ENCODE results near the gene RRP9.

The RRP9 gene

DNA sequence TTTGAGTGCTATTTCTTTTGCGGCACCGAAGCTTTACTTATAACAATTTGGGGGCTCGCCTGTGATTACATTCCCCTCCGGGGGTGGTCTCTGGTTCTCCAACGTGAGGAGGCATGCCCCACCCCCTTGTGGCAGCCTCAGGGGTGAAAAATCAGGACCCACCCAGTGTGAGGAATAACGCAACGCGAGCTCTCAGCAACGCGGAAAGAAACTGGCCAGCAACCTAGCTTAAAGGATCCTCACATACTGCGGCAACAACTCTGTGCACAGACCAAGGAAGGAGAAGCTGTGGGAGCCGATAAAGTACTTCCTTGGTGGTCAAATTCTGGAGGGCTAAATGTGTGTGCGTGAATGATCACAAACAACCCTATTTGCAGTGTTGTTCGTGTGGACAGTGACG, 44.3 kb downstream of the RRP9 start:
- DNase-seq (ENCODE audit: low read depth, low spot score), result no peak
- in situ Hi-C loops (cut with HindIII; ENCODE audit: low sequenced_read_pairs), result no loop called here
- TF ChIP-seq, protein P1, sequence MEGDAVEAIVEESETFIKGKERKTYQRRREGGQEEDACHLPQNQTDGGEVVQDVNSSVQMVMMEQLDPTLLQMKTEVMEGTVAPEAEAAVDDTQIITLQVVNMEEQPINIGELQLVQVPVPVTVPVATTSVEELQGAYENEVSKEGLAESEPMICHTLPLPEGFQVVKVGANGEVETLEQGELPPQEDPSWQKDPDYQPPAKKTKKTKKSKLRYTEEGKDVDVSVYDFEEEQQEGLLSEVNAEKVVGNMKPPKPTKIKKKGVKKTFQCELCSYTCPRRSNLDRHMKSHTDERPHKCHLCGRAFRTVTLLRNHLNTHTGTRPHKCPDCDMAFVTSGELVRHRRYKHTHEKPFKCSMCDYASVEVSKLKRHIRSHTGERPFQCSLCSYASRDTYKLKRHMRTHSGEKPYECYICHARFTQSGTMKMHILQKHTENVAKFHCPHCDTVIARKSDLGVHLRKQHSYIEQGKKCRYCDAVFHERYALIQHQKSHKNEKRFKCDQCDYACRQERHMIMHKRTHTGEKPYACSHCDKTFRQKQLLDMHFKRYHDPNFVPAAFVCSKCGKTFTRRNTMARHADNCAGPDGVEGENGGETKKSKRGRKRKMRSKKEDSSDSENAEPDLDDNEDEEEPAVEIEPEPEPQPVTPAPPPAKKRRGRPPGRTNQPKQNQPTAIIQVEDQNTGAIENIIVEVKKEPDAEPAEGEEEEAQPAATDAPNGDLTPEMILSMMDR (IDR thresholded peaks at IDR 0.05; ENCODE audit: low read depth, low read length), result no peak
- no peak overlapping the region for H3K4me3 ChIP-seq (ENCODE audit: low read depth, low read length)

DNA sequence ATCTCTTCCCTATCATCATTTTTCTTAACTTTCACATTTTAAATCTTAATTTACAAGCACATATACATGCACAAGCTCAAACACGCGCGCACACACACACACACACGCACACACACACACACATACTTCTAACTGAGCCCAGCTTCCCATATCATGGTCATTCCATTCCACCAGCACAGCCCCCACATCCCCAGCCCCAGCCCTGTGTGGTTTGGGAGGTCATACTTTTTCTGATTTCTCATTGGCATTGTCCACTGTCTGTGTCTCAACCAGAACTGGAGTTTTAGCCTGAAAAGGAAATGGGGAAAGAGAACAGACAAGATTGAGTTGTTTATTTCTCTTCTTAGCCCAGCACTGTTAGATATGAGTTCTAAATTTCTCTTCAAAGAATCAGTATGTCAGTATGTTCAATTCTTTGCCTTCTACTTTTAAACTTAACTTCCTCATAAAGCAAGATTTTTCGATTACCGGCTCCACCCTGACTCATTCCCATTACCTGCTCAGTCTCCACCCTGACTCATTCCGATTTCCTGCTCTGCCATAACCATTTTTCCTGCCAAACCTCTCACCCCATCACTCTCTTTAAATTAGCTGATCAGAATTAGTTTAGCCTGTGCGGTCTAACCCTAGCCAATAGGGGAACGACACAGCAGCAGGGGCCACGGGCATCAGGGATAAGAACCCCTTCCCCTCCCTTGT, 44.9 kb downstream of the RRP9 start:
- no peak for DNase-seq (ENCODE audit: low read depth, low spot score)
- no peak overlapping the region for H3K4me3 ChIP-seq (ENCODE audit: low read depth, low read length)
- in situ Hi-C loops (cut with HindIII; ENCODE audit: low sequenced_read_pairs), result no loop called here
- TF ChIP-seq, protein P1 (IDR thresholded peaks at IDR 0.05; ENCODE audit: low read depth, low read length), result no peak

DNA sequence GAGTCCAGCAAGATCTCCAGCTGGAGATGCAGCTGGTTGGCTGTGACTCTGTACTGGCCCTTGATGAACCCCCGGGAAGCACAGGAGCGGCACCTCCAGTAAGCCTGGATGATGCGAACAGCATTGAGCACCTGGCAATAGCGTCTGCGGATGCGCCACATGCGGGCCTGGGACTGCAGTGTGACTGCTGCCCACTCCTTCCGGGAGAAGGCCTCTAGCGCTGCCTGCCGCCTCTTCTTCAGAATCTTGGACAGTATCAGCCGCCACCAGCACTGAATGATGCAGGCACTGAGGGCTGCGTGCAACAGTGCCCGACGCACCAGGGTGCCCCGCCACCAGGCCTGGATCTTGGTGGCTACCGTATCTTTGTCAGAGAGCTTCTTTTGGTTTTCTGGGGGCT, 46.8 kb downstream of the RRP9 start:
- no peak for DNase-seq (ENCODE audit: low read depth, low spot score)
- TF ChIP-seq, protein P1 (IDR thresholded peaks at IDR 0.05; ENCODE audit: low read depth, low read length), result no peak
- in situ Hi-C loops (cut with HindIII; ENCODE audit: low sequenced_read_pairs), result no loop called here
- no peak overlapping the region for H3K4me3 ChIP-seq (ENCODE audit: low read depth, low read length)

DNA sequence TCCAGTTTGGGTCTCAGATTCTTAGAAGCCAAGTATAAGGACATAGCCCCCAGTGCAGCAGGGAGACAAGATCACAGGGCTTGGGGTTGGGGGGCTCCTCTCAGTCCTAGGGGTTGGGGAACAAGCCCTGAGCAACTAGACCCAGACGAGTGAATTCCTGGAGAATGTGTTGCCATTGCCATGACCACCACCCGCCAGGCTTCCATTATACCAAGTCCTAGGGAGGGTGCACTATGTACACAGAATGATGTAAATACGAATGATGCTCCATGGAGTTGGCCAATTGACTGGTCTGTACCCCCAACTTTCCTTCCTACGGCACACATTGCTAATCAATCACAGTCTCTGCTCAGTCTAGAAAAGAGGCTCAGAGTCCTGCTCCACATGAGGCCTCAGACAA, 47.3 kb downstream of the RRP9 start:
- in situ Hi-C loops (cut with HindIII; ENCODE audit: low sequenced_read_pairs), result no loop called here

DNA sequence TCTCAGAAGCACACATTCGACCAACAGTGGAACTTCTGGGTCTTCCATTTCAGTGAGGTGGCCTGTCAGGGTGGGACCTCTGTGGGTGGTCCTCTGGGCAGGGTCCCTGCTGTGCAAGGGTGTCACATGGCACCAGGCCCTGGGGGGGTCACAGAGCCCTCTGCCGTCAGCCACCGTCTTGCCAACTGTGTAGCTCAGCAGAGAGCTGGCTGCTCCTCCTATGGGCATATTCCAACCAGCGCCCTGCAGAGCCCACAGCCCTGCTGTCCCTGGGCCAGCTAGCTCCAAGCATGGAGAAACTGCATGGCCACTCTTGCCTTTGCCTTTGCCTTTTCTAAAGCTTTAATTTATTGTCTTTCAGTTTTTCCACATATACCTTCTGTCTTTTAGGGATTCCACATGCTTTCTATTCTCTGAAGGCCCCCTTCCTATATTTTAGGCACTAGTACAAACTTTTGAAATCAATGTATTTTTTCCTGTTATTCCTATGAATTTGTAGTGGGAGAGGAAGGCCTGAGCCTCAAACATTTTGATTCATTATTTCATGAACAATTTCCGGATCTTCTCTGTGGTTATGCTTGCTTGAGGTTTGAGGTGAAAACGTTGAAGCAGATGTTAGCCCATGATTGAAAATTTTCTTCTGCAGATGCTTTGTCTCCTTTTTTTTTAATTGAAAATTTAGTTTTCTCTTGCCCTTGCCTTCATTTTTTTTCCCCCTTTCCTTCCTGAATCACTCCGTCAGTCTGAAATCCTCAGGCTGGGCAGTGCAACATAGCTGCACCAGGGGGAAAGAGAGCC, 50.3 kb downstream of the RRP9 start:
- TF ChIP-seq, protein P1 (IDR thresholded peaks at IDR 0.05; ENCODE audit: low read depth, low read length), result no peak
- in situ Hi-C loops (cut with HindIII; ENCODE audit: low sequenced_read_pairs), result no loop called here
- no peak for DNase-seq (ENCODE audit: low read depth, low spot score)
- no peak overlapping the region for H3K4me3 ChIP-seq (ENCODE audit: low read depth, low read length)

More for the DNA sequence above, 47.3 kb downstream of the RRP9 start:
- no peak overlapping the region for H3K4me3 ChIP-seq (ENCODE audit: low read depth, low read length)
- TF ChIP-seq, protein P1 (IDR thresholded peaks at IDR 0.05; ENCODE audit: low read depth, low read length), result no peak
- no peak for DNase-seq (ENCODE audit: low read depth, low spot score)

DNA sequence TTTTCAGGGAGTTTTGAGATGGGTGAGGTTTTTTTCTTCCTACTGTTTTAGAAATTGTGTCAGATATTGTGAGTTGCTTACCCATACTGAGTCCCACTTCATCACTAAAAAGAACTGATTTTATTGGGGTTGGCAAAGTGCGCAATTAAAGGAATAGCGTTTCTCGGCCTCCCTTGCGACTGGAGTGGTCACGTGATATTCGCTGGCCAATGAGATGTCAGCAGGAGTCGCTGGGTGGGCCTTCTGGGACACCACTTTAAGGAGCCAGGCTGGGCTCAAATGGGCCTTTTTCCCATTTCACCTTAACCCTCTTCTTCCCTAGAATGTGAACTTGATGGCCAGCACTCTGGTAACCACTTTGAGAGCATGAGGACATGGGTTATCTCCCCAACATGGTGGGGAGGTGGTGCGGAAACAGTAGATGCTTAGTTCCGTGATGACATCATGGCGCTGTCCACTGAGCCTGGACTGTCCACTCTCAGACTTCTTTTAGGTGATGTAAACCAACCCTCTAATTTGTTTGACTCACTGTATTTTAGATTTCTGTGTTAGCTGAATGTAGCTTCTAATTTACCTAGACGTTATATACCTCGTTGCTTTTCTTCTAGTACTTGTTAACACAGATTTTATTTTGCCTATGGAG, 53.1 kb downstream of the RRP9 start:
- DNase-seq (ENCODE audit: low read depth, low spot score), result no peak
- in situ Hi-C loops (cut with HindIII; ENCODE audit: low sequenced_read_pairs), result no loop called here
- H3K4me3 ChIP-seq (ENCODE audit: low read depth, low read length), result no peak overlapping the region
- TF ChIP-seq, protein P1 (IDR thresholded peaks at IDR 0.05; ENCODE audit: low read depth, low read length), result no peak
